HG03066 (cell line): ENCODE measurements around the gene DOK7.

Experiments used
- ATAC-seq: cut with Tn5 transposase; IDR thresholded peaks from one replicate; pipeline ENCODE4 v1.9.1; 2021; ENCODE audit warnings: low read depth; ENCODE audit not compliant: unreplicated experiment

Gene DOK7

DNA sequence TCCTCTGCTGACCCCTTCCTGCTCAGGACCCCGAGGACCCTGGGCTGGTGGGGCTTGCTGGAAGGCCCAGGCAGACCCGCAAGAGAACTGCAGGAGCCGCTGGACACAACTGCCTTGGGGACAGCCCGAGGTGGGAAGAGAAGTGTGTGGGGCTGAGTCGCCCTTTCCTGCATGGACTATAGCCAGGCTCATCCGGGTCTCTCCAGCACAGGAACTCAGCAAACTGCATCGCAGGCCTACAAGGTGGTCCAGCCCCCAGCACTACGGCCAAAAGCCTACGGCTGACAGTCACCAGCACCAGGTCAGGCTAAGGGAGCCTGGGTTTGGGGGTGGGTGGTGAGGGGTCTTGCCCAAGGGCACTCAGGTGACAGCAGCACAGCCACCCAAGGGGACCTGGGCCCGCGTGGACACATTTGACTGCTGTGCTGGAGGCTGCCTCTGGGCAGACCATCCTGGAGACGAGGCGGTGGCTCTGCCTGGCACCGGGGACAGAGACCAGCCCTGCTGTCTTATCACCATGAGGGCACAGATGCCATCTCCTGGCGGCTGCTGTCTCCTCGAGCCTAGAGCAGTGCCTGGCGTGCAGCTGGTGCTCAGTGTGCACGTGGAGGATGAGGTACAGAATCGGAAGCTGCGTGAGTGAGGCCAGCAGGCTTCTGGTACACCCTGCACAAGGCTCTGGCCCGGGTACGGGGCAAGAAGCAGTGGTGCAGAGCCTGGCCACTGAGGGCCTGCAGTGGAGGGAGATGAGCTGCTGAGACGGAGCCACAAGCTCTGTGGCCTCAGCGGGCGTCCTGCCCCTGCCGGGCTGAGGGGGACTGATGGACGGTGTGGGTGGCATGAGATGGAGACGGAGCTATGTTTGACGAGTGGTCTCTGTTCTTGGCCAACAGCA, 54.0 kb downstream of the DOK7 start:
- ATAC-seq, result no peak

DNA sequence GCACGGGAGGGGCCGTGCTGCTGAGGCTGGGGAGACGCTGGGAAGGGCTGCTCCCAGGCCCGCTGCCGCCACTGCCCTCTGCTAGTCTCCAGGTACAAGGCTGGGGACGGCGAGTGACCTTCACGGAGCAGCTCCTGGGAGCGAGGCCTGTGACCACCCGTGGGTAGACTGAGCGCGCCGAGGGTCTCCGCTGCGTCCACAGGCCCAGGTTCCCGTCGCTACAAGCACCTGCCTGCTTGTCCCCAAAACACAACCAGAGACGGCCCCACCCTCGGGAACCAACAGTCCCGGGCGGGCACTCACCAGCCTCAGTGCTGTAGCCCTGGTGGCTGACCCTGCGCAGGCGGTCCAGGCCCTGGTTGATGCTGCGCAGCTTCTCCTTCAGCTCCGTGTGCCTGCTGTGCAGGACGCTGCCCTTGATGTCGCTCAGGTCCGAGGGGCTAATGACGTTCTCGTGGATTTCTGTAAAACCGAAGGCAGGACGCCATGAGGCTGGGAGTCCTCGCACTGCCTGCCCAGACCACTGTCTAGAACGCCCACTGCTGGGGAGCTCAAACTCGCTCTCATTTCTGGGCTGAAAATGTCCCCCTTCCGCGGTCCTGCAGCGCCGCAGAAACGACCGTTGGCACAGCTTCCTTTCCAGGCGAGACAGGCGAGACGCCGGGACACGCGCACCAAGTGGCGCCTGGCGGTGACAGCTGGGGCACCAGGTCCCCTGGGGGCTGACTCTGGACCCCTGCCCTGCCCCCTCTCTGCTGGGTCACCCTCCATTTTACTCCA, 54.8 kb downstream of the DOK7 start:
- no peak for ATAC-seq

- ATAC-seq, result no peak
Observed at GRCh38 chr4:3518511-3518880, 55.4 kb downstream of the DOK7 start.

DNA sequence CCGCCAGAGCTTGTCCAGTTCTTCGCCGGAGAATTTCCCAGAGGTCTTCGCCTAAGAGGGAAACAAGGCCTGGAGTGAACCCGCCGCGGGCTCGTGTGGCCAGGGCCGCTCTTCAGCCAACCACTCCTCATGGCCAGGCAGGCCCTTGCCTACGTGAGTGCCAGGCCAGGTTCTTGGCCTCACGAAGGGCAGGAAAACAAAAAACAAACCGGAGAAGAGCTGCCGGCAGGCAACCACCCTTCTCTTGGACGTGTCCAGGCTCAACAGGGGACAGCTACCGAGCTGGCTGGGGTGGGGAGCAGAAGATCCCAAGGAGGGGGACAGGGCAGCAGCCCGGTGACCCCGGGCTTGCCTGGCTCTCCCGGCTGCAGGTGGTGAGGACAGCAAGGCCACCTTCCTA, 55.8 kb downstream of the DOK7 start:
- ATAC-seq, result no peak

DNA sequence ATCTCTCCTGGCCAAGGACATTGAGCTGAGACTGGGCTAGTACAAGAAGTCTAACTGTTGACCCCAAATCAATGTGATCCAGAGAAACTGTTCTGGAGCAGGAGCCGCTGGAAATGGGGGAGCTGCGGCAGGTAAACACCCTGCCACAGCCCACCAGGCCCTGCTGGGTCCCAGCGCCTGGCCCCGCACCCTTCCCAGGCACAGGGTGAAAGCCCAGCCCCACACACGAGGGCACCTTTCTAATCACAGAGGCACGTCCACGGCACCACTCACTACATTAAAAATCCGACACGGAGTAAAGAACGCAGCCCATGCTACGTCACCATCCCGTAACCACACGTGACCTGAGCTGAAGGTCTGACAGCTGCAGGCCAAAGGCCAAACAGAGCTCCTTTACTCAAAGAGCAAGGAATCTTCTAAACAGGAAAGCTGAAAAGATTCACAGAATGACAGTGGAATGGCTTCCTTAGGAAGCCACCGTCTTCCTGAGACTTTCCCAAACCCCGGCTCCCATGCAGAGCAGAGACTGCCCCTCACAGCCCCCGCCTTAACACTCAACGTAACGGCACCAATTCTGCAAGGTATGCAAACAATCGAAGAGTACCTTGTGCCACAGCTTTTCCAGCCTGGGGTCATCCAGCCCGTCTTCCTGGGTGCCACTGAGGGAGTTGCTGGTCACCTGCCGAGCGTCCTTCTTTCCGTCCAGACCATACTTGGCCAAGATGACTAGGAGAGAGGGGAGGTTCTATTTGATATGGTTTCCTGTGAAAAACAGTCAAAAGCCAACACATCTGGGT, 56.6 kb downstream of the DOK7 start:
- no peak for ATAC-seq

DNA sequence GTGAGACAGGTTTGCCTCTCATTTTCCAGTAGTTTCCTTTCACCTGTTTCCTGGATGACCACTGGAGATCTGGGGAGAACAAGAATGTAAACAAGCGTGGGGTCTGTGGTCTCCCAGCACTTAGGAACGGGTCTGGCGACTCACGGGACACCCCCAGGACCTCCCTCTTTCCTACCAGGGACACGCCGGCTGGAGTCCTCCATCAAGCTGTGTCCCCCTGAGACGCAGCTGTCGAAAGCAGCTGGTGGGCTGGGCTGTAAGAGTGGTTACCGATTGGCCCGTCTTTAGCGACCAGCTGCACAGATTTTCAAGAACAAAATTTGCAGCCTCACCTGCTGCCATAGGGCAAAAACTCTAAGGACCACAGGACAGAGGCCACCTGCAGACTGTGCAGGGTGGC, 57.2 kb downstream of the DOK7 start:
- no peak for ATAC-seq

GRCh38 chr4:3520796-3521600, 57.9 kb downstream of the DOK7 start:
- no peak for ATAC-seq

- ATAC-seq, result no peak
Observed at GRCh38 chr4:3521621-3522325, 58.7 kb downstream of the DOK7 start.

DNA sequence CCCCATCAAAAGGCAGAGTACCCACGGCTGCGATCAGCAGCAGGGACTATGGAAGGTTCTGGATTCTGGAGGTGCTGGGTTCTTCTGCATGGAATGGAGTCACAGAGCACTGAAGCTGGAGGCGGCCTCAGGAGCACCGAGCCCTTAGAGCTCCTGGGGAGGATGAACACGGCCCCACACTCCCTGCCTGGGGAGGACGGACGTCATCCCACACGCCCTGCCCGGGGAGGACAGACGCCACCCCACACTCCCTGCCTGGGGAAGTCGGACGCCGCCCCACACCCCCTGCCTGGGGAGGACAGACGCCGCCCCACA, 59.2 kb downstream of the DOK7 start:
- ATAC-seq, result no peak

GRCh38 chr4:3522651-3523050, 59.5 kb downstream of the DOK7 start:
- no peak for ATAC-seq

DNA sequence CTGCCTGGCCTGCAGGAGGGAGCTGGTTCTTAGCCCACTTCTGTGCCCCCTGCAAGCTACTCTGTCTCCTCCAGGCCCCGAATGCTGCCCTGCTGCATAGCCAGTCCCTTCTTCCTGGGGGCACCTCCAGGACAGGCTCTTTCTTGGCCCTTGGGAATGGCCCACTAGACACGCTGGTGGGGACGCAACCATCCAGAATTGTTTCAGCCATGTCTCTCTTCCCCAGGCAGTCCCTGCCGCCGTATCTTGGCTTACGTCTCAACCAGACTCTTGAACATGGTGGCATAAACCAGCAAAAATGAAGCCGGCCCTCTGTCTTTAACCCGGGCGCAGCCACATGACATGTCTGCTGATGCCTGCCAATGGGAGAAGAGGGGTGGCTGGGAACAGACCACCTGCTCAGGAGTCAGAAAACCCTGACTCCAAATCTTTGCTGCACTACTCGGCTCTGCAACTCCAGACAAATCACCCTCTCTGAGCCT, 60.1 kb downstream of the DOK7 start:
- ATAC-seq, result no peak

GRCh38 chr4:3523628-3524221, 60.6 kb downstream of the DOK7 start:
- no peak for ATAC-seq

DNA sequence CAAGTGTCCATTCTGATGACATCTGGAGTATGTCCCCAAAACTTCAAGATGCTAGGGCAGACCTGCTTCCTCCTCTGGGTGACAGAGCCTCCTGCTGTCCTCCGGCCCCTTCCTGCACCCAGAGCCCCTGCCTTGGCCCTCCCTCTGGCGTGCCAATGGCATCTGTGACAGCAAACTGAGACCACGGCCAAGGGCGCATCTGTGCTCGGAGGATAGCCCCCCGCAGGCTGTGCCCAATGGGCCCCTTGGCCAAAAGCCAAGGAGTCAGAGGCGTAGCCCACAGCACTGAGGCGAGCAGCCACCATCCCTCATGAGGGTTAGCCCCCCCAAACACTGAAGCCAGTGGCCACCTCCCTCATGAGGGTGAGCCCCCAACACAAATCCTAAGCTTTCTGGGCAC, 61.2 kb downstream of the DOK7 start:
- ATAC-seq, result no peak

DNA sequence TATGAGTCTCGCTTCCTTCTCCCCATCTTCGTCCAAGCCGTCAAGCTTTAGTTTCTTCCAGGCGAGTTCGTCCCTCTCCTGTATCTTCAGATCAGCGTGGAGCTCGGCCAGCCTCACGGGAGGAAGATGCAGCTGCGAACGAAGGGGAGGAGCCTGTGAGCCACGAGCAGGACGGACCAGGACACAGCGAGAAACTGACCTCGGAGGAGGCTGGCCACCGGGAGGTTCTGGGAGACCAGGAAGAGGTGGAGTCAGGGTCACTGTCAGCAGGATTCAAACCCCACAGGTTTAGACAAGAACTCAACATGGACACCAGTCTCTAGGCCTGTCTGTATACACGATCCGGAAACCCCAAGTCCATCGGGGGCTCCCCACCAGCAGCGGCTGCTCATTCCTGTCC, 61.8 kb downstream of the DOK7 start:
- ATAC-seq, result no peak

DNA sequence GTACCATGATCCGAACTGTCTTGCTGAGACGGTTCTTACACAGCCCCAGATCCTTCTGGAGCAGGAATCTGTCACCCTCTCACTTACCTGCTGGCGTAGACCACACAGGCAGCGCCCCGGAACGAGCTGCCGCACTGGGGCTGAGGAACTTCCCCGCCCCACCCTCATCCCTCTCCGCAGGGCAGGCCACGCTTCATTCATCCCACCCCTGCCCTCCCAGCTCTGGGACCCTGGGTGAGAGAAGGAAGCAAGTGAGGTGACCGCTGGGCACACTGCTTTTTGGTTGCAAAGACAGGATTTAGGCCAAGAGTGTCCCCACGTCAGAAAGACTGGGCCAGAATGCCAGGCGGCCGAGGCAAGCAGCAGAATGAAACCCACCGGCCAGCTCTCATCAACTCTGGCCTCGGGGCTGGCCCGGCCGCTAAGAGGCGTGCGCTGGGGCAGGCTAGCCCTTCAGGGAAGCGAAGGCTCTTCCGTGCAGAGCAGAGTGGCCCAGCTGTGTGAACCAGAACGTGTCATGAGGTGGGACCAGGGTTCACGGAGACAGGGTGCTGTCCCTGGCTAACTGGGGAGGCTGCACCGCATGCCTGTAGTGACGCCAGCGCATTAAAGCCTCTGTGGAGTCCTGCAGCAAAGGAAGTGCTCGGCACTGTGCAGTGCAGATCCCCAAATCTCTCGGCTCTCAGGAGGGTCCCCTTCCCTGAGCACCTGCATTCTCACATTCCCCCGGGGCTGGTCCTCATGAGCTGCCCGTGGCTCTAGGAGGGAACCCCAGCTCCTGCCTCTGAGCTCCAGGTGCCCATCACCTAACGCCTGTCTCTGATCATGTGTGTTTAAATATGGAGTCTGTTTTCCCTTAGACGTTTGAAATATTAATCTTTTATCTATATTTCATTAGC, 62.7 kb downstream of the DOK7 start:
- ATAC-seq, result no peak

GRCh38 chr4:3526456-3526855, 63.4 kb downstream of the DOK7 start:
- ATAC-seq, result no peak

DNA sequence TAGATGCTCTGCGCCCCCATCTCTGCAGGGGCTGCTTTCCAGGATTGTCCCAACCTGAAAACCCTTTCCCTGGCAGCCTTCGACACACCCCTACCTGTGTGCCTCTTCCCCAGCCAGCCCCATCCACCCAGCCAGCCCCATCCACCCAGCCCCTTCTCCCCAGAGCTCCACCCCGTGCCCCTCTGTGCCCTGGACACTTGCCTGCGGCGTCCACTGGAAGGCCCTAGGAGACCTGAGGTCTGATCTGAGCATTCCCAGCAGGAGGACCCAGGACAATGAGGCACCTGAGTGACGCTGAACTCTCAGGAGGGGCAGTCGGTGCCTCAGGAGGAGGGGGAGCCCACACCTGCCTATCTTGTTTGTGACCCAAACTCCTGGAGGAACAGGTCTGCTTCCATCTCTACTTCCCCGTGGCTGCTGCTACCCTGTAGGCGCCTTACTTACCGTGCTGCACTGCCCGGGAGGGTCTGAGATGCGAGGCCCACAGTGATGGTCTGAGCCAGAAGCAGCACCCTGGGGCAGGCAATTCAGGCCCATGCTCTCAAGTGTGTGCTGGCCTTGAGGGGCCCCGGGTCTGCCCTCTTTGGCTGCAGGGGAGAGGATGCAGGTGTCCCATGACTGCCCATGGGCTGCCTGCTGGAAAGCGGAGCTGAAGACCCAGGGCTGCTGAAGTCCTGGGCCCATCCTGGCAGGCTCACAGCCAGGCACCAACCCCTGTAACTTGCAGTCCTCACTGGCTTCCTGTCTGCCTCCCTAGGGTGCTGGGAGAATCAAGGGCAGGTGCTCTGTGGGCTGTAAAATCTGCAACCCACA, 64.2 kb downstream of the DOK7 start:
- ATAC-seq, result no peak
